Activated naive CD4-positive, alpha-beta T cell treated with anti-CD3 and anti-CD28 coated beads, Interleukin-2, amount 50 U/mL, for 16 hours (primary cell): ENCODE measurements around the gene MUC21.
A peak's percentile ranks its signal among the peaks of the same experiment; 100 is the strongest.
"Not testable (repeated sequence)": the region's sequence is repeated elsewhere in the genome, so short reads cannot be mapped to it uniquely, and the experiment has no call there.

Experiments used
- DNase-seq: peaks from one replicate; pipeline ENCODE4 v3.0.0-alpha.2; 2020

MUC21 gene

GRCh38 chr6:31010393-31011060 is 27.0 kb downstream of the MUC21 start, which contains the start of gene MUC22:
Gene MUC22 (plus strand): TSS chr6:31010474. CDS start chr6:31010707, 233 bp downstream.
- DNase-seq: peak; percentile 21

- no peak for DNase-seq
Measured at GRCh38 chr6:31011153-31011552, 27.6 kb downstream of the MUC21 start.

GRCh38 chr6:31016659-31017299 is 33.3 kb downstream of the MUC21 start:
- DNase-seq: no peak

- DNase-seq: not testable (repeated sequence)
Measured at GRCh38 chr6:31017436-31017835, 33.9 kb downstream of the MUC21 start.

DNA sequence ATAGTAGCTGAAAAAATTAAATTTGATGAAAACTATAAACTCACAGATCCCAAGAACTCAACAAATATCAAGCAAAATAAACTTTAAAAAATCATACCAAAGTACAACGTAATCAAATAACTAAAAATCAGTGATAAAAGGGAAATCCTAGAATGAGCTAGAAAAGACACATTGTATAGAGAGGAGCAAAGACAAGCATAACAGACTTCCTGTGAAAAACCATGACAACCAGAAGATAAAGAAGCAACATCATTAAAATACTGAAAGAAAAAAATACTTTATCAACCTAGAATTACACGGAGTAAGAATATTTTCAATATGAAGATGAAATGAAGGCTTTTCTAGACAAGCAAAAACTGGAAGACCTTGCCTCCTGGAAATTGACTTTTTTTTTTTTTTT is 36.5 kb downstream of the MUC21 start:
- DNase-seq: no peak

DNA sequence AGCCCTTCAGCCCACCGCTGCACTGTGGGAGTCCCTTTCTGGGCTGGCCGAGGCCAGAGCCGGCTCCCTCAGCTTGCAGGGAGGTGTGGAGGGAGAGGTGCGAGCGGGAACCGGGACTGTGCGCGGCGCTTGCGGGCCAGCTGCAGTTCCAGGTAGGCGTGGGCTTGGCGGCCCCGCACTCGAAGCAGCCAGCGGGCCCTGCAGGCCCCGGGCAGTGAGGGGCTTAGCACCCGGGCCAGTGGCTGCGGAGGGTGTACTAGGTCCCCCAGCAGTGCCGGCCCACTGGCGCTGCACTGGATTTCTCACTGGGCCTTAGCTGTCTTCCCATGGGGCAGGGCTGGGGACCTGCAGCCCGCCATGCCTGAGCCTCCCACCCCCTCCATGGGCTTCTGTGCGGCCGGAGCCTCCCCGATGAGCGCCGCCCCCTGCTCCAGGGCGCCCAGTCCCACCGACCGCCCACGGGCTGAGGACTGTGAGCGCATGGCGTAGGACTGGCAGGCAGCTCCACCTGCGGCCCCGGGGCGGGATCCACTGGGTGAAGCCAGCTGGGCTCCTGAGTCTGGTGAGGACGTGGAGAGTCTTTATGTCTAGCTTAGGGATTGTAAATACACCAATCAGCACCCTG is 37.2 kb downstream of the MUC21 start:
- not testable (repeated sequence) for DNase-seq

DNA sequence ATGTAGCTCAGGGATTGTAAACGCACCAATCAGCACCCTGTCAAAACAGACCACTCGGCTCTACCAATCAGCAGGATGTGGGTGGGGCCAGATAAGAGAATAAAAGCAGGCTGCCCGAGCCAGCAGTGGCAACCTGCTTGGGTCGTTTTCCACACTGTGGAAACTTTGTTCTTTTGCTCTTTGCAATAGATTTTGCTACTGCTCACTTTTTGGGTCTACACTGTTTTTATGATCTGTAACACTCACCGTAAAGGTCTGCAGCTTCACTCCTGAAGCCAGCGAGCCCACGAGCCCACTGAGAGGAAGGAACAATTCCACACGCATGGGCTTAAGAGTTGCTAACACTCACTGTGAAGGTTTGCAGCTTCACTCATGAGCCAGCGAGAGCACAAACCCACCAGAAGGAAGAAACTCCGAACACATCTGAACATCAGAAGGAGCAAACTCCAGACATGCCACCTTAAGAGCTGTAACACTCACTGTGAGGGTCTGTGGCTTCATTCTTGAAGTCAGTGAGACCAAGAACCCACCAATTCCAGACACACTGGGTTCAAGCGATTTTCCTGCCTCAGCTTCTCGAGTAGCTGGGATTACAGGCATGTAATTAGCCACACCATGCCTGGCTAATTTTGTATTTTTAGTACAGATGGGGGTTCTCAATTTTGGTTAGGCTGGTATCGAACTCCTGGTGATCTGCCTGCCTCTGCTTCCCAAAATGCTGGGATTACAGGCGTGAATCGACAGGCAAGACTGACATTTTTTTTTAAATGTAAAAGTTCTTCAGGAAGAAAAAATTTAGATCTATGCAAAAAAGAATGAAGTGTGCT is 38.4 kb downstream of the MUC21 start:
- not testable (repeated sequence) for DNase-seq

DNA sequence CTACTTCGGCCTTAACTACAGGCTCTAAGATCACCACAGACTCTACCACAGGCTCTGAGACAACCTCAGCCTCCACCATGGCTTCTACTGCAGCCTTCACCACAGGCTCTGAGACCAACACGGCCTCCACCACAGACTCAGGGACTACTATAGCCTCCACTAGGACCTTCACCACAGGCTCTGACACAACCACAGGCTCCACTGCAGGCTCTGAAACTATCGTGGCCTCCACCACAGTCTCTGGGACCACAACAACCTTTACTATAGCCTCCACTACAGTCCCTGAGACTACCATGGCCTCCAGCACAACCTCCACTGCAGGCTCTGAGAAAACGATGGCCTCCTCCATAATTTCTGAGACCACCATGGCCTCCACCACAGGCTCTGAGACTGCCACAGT is 42.1 kb downstream of the MUC21 start:
- no peak for DNase-seq

DNA sequence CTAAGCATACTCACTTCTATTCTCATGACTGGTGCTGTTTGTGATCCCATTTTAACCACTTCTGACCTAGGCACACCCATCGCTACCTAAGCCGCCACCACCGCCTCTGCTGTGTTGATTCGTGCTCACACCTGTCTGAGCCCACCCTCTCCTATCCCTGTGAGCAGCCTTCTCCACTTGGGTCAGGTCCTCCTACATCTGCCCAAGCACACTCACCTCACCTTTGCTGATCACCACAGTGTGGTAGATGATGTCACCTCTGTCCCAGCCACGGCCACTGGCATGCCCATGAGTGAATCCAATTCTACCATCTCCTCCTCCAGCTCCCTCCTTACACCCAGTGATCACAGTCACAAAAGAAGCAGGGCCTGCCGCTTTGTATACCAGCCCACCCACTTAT is 47.6 kb downstream of the MUC21 start:
- DNase-seq: no peak

- no peak for DNase-seq
Measured at GRCh38 chr6:31033075-31033474, 49.6 kb downstream of the MUC21 start.

- DNase-seq: no peak
Measured at GRCh38 chr6:31035862-31036497, 52.5 kb downstream of the MUC21 start.

DNA sequence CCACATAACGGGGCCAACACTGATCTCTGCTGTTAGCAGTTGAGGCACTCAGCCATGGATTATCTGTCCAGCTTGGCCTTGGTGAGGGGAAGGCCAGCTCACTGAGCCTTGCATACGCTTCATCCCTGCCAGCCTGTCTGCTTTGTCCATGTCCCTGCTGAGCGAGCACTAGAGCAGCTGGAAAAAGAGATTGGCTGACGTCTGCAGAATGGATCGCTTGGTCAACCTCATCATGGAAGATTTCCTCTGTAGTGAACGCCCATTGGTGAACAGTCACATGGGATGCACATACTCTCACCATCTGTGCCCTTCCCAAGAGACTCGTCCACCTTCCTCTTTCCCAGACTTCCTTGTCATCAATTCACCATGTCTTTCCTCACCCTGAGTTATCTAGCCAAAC is 53.7 kb downstream of the MUC21 start:
- DNase-seq: no peak

- no peak for DNase-seq
Measured at GRCh38 chr6:31037682-31038081, 54.2 kb downstream of the MUC21 start.

DNA sequence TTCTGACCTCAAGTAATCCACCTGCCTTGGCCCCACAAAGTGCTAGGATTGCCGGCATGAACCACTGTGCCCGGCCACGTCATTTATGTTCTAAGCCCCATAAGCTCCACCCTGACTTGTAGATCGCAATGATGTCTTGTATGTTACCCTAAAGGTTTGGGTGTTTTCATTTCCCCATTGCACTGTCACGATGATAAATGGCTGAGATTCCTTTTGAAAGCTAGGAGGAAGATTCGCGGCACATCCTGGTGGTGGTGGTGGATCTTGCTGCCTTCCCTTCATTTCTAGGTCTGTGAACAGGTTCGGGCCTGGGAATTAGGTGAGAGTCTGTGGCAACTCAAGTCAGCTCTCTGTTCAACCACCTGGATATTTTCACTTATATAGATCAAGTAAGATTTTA is 55.0 kb downstream of the MUC21 start:
- no peak for DNase-seq
